ENCODE measurements around the gene STK32C.

STK32C gene

DNA sequence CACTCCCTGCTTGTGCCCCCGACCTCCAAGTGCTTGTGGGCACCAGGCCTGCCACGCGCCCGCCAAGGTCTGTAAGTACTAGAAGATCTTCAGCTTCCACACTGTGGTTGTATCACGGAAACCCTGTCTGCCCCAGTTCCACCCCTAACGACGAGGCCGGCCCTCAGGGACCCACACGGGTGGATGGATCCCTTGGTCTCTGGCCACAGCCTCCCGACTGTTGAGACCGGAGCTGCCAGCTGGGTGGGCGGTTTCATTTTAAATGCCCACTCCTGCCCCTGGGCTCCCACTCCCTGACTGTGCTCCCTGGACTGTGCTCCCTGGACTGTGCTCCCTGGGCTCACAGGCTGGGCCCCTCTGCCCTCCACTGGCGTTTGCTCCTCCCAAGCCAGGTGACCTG, 70.9 kb downstream of the STK32C start:
- Histone ChIP-seq H3K4me3 (replicated peaks; ENCODE audit: insufficient read depth, low read length) (no peak overlapping the region), H3K27me3 (ENCODE audit: insufficient read depth, poor library complexity, severe bottlenecking) (peaks cover 2% of the 10 kb centered on the region), H3K27ac (replicated peaks) (no peak overlapping the region)
- TF ChIP-seq POLR2AphosphoS5 (IDR thresholded peaks at IDR 0.05; ENCODE audit: low read depth): no peak
- TF ChIP-seq, protein P1, sequence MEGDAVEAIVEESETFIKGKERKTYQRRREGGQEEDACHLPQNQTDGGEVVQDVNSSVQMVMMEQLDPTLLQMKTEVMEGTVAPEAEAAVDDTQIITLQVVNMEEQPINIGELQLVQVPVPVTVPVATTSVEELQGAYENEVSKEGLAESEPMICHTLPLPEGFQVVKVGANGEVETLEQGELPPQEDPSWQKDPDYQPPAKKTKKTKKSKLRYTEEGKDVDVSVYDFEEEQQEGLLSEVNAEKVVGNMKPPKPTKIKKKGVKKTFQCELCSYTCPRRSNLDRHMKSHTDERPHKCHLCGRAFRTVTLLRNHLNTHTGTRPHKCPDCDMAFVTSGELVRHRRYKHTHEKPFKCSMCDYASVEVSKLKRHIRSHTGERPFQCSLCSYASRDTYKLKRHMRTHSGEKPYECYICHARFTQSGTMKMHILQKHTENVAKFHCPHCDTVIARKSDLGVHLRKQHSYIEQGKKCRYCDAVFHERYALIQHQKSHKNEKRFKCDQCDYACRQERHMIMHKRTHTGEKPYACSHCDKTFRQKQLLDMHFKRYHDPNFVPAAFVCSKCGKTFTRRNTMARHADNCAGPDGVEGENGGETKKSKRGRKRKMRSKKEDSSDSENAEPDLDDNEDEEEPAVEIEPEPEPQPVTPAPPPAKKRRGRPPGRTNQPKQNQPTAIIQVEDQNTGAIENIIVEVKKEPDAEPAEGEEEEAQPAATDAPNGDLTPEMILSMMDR (IDR thresholded peaks at IDR 0.05; ENCODE audit: insufficient read depth, low read length): no peak
- no peak for TF ChIP-seq REST (IDR thresholded peaks at IDR 0.05; ENCODE audit: insufficient replicate concordance, low read depth)
- TF ChIP-seq GABPA (IDR thresholded peaks at IDR 0.05; ENCODE audit: low read depth): no peak
- no peak for TF ChIP-seq SPI1 (IDR thresholded peaks at IDR 0.05; ENCODE audit: borderline replicate concordance, low read depth)
- DNase-seq (ENCODE audit: low read depth in 1 of 2, low spot score in 1 of 2): no peak

GRCh38 chr10:132236161-132236560, 71.6 kb downstream of the STK32C start:
- no peak for TF ChIP-seq POLR2AphosphoS5 (IDR thresholded peaks at IDR 0.05; ENCODE audit: low read depth)
- no peak for TF ChIP-seq SPI1 (IDR thresholded peaks at IDR 0.05; ENCODE audit: borderline replicate concordance, low read depth)
- TF ChIP-seq, protein P1 (IDR thresholded peaks at IDR 0.05; ENCODE audit: insufficient read depth, low read length): no peak
- no peak for TF ChIP-seq REST (IDR thresholded peaks at IDR 0.05; ENCODE audit: insufficient replicate concordance, low read depth)
- no peak for TF ChIP-seq GABPA (IDR thresholded peaks at IDR 0.05; ENCODE audit: low read depth)
- H3K27me3 ChIP-seq (ENCODE audit: insufficient read depth, poor library complexity, severe bottlenecking): peaks cover 2% of the 10 kb centered on the region
- DNase-seq (ENCODE audit: low read depth in 1 of 2, low spot score in 1 of 2): no peak
- no peak overlapping the region for H3K27ac ChIP-seq (replicated peaks)
- H3K4me3 ChIP-seq (replicated peaks; ENCODE audit: insufficient read depth, low read length): no peak overlapping the region

DNA sequence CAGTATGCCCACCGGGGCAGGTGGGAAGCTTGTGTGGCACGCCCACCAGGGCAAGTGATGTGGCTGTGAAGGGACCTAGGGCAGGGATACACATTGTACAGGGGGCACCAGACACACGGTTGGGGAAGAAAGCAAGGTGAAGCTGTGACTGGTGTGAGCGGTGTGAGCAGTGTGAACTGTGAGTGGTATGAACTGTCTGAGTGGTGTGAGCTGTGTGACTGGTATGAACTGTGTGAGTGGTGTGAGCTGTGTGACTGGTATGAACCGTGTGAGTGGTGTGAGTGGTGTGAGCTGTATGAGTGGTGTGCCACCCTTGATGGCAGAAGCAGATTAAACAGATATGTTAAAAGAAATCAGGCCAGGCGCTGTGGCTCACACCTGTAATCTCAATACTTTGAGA, 72.9 kb downstream of the STK32C start:
- no peak overlapping the region for H3K27ac ChIP-seq (replicated peaks)
- no peak overlapping the region for H3K4me3 ChIP-seq (replicated peaks; ENCODE audit: insufficient read depth, low read length)
- DNase-seq (ENCODE audit: low read depth in 1 of 2, low spot score in 1 of 2): no peak
- TF ChIP-seq REST (IDR thresholded peaks at IDR 0.05; ENCODE audit: insufficient replicate concordance, low read depth) (no peak), POLR2AphosphoS5 (IDR thresholded peaks at IDR 0.05; ENCODE audit: low read depth) (no peak), GABPA (IDR thresholded peaks at IDR 0.05; ENCODE audit: low read depth) (no peak)
- TF ChIP-seq, protein P1 (IDR thresholded peaks at IDR 0.05; ENCODE audit: insufficient read depth, low read length): no peak
- H3K27me3 ChIP-seq (ENCODE audit: insufficient read depth, poor library complexity, severe bottlenecking): peaks cover 4% of the 10 kb centered on the region
